HS-5 (cell line): ENCODE data around the gene JPT1.
"Not testable (repeated sequence)": the region's sequence is repeated elsewhere in the genome, so short reads cannot be mapped to it uniquely, and the experiment has no call there.

Experiments
- DNase-seq: peaks from one replicate; pipeline ENCODE4 v3.0.0-alpha.2; 2012; ENCODE audit warnings: low read depth

Gene JPT1

GRCh38 chr17:75155191-75155601, 884 bp upstream of the JPT1 start:
- no peak for DNase-seq

DNA sequence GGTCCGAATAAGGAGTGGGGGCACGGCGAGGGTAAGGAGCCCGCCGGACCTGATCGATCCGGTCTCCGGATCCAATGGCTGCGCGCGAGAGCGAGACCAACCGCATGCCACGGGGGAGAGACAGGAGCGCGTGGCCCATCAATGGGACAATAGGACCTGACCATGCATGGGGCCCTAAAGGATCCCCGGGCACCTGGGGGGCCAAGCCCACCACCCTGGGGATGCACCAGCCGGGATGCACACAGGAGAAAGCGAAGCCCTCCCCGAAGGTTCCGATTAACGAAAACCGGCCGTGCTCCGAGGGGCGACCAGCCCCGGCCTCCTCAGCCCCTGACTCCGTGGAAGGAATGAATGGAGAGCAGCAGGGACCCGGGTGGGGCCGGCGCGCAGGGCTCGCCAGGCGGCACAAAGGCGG, 525 bp downstream of the JPT1 start:
- no peak for DNase-seq

DNA sequence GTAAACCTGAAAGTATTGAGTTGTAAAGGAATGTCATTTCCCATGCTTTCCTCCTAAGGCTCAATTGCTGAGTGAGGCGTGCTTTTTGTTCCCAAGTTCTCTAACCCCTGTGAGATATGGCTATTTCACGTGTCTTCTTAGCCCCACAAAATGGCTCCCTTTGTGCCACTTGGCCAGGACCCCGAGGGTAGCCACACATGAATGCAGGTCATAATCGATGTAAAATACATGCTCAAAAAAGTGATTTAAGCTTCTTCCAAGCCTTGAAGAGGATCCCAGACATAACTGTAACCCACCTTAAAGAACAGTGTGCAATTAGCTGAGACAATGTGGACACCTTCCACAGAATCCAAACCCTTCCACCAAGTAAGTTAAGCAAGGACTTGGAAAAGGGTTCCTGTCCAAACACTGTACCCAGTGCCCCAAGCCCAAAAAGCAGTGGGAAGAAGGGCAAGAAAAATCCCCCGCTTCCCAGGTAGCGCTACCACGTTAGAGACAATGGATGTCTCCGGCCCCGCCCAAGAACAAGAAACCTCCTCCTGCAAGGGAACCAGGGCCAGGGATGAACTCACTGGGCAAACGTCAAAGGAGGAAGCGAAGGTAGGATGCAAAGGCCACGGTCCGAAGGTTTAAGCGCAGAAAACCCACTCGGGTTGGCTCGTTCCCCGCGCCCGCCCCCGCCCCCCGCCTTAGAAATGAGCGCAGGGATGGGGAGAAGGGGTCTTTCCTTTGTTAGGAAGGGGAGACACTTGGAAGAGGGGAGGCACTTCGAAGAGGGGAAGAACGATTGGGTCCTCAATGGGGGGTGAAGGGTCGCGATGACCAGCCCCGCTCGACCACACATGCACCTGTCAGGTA, 1.2 kb downstream of the JPT1 start:
- DNase-seq, result no peak

- DNase-seq, result no peak
Observed at GRCh38 chr17:75152523-75152921, 1.8 kb downstream of the JPT1 start.

DNA sequence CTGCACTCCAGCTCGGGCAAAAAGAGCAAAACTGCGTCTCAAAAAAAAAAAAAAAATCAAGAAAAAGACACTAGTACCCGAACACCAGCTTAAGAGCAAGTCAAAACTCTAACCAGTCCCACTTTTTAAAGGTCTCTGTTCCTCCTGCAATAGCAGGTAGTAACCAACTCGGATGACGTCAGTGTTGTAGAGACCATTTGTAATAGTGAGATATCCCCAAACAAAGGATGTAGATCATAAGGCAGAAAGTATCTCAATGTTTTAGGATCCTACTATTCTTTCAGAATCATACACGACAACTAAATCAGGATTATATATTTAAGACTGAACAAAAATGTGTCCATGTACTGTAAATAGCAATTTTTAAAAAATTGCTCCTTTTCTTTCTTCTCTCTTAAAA, 2.4 kb downstream of the JPT1 start:
- no peak for DNase-seq

DNA sequence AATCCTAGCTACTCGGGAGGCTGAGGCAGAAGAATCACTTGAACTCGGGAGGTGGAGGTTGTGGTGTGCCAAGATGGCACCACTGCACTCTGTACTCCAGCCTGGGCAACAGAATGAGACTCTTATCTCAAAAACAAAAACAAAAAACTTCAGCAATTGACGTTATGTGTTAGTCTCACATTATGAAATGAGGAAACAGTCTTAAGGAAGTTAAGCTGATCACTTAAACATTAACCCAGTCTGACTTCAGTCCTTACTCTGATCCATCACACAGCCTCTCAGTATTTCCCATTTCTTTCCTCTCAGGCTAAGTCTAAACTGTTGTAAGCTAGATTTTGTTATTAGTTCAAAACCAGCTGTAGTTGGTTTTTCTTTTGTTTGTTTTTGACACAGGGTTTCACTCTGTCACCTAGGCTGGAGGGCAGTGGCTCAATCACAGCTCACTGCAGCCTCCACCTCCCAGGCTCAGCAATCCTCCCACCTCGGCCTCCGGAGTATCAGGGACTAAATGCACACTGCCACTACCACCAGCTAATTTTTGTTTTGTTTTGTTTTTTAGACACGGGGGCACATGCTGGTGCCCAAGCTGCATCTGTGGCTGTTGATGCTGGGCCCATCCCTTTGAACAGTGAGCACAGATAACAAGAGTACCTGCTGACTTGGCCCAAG, 6.3 kb downstream of the JPT1 start:
- no peak for DNase-seq

DNA sequence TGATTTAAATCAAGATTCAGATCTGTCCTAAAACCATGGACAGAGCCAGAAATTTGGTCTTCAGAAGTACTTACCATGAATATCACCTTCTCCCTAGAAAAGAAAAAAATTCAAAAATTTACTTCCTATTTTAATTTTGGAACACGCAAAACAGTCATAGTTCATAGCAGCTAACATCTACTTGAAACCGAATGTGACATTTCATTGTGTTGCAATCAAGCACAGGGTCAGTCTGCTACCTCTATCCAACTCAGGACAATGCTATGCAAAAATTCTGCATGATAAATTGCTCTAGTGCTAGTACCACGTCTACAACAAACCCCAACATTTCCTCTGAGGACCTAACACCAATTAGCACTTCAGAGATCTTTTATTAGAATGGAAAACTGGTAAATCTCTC, 7.7 kb downstream of the JPT1 start:
- DNase-seq, result no peak

GRCh38 chr17:75144816-75145512, 9.3 kb downstream of the JPT1 start:
- DNase-seq, result no peak

- DNase-seq, result no peak
Observed at GRCh38 chr17:75142236-75142971, 11.9 kb downstream of the JPT1 start.

DNA sequence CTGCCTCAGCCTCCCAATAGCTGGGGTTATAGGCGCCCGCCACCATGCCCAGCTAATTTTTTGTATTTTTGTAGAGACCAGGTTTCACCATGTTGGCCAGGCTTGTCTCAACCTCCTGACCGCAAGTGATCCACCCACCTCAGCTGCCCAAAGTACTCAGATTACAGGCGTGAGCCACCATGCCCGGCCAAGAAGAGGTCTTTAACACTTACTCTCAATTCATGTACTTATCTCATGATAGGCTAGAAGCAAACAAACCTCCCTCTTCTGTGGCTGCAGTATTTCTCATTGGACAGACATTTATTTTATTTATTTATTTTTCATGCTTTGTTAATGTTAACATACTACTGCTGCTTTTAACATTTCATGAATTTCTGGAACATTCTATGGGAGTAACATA, 15.8 kb downstream of the JPT1 start:
- no peak for DNase-seq

DNA sequence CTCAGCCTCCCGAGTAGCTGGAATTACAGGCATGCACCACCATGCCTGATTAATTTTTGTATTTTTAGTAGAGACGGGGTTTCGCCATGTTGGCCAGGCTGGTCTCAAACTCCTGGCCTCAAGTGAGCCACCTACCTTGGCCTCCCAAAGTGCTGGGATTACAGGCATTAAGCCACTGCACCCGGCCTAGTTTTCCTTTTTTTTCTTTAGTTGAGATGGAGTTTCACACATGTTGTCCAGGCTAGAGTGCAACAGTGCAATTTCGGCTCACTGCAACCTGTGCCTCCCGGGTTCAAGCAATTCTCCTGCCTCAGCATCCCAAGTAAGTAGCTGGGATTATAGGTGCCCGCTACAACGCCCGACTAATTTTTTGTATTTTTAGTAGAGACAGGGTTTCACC, 16.6 kb downstream of the JPT1 start:
- DNase-seq, result not testable (repeated sequence)

- DNase-seq, result no peak
Observed at GRCh38 chr17:75135946-75136345, 18.4 kb downstream of the JPT1 start.

DNA sequence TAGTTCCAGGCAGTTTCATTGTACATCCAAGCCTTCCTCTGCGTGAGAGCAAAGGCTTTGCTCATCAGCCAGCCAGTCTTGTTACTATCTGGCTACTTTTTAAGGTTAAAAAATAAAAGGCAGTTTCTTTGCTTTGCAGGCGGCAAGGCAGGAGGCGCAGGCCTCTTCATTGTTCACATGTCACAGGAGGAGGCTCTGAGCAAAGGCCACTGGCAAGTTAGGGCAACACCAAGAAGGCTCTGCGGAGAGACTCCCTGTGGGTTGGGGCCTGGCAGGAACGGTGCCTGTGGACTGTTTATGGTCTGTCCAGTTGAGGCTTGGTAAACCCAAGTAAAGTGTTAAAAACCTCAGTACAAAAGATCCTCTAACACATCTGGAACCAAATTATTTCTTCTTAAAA, 18.9 kb downstream of the JPT1 start:
- DNase-seq, result no peak

DNA sequence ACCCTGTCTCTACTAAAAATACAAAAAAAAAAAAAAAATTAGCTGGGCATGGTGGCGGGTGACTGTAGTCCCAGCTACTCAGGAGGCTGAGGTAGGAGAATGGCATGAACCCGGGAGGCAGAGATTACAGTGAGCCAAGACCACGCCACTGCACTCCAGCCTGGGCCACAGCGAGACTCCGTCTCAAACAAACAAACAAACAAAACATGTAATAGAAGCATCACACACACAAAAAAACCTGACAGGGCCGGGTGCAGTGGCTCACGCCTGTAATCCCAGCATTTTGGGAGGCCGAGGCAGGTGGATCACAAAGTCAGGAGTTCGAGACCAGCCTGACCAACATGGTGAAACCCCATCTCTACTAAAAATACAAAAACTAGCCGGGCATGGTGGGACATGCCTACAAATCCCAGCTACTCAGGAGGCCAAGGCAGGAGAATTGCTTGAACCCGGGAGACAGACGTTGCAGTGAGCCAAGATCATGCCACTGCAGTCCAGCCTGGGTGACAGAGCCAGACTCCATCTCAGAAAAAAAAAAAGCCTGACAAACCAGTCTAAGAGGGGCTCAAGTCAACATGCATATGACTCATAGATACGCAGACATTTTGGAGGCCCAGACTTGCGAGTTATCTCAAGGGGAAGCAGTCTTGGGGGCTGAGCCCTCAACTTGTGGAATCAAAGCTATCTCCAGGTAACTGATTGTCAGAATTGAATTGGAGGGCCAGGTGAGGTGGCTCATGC, 20.5 kb downstream of the JPT1 start:
- not testable (repeated sequence) for DNase-seq

DNA sequence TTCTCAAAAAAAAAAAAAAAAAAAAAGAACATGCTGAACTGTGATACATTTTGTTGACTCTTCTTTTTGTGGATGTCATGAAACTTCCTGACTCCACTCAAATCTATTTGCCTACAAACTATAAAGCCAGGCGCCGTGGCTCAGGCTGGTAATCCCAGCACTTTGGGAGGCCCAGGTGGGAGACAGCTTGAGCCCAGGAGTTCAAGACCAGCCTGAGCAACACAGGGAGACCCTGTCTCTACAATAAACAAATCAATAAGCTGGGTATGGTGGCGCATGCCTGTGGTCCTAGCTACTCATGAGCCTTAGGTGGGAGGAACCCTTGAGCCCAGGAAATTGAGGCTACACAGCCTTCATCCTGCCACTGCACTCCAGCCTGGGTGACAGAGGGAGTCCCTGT, 21.3 kb downstream of the JPT1 start:
- no peak for DNase-seq

DNA sequence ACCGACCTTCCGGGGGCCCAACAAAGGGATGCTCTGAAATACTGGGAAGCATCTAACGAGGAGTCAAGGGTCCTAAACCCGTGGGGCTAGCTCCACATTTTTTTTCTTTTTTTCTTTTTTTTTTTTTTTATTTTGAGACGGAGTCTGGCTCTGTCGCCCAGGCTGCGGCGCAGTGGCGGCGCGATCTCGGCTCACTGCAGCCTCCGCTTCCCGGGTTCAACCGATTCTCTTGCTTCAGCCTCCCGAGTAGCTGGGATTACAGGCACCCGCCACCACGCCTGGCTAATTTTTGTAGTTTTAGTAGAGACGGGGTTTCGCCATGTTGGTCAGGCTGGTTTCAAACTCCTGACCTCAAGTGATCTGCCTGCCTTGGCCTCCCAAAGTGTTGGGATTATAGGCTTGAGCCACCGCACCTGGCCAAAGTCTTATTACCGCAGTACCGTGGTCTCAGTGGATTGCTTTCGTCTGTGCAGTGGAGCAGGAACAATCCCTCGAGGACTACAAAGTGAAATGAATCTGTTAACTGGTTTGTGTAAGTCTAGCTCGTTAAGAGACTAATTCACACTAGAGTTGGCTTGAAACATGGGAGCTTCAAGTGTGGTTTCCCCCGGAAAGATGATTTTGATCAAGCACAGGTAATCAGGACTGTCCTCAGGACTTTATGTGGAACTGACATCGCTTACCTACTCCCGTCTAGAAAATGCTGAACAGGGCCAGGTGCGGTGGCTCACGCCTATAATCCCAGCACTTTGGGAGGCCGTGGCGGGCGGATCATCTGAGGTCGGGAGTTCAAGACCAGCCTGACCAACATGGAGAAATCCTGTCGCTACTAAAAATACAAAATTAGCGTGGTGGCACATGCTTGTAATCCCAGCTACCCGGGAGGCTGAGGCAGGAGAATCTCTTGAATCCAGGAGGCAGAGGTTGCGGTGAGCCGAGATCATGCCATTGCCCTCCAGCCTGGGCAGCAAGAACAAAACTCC, 22.0 kb downstream of the JPT1 start:
- not testable (repeated sequence) for DNase-seq

GRCh38 chr17:75131278-75132017, 22.9 kb downstream of the JPT1 start, which contains the start of gene NT5C:
Gene NT5C (minus strand): TSS chr17:75131742. CDS start chr17:75131707, 35 bp downstream.
- DNase-seq, result no peak

DNA sequence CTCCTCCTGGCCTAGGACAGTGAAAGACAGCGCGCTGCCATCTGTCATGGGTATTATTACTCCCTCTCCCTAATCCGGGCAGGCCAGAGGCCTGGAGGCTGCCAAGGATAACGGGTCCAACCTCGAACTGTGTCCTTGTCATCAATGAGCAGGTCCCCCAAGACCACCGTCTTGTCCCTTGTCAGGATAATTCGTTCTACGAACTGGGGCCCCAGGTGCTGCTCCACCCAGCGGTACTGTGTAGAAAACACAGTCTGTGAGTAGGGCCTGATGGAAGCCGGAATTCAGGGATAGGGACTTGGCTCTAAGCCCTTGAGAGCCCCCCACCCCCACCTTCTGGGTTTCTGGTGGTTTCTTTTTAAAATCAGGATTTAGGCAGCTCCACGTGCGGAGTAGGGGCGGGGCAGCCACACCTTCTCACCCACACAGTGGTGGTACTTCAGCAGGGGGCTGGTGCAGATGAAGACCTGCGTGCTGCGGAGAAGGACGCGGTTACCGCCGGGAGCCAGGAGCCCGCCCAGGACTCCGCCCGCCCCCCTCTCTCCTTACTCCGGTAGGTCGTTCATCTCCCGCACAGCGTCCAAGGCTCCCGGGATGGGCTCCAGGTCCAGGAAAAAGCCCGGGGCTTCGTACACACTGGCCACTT, 23.6 kb downstream of the JPT1 start:
- no peak for DNase-seq

GRCh38 chr17:75130059-75130631, 24.2 kb downstream of the JPT1 start:
- no peak for DNase-seq
